IMR-90 (cell line): ENCODE data around the gene ITM2B.

Source experiments
- CTCF ChIP-seq: conservative IDR thresholded peaks from 2 replicates; pipeline ENCODE4 v1.5.1; 2012; ENCODE audit warnings: mild to moderate bottlenecking, low read depth, low read length, improper control_type of control experiment
- FOS ChIP-seq: fragments of 150-350 bp; IDR thresholded peaks from 2 replicates; pipeline ENCODE4 v1.6.1; 2016; ENCODE audit warnings: low read depth, low read length
- POLR2A ChIP-seq: IDR thresholded peaks from 2 replicates; pipeline ENCODE4 v1.6.1; 2012; ENCODE audit warnings: mild to moderate bottlenecking, low read depth, low read length
- RAD21 ChIP-seq: IDR thresholded peaks from 2 replicates; pipeline ENCODE4 v1.6.1; 2012; ENCODE audit warnings: low read length, improper control_type of control experiment
- RCOR1 ChIP-seq: IDR thresholded peaks from 2 replicates; pipeline ENCODE4 v1.6.1; 2012; ENCODE audit warnings: mild to moderate bottlenecking, low read length, improper control_type of control experiment; ENCODE audit not compliant: insufficient replicate concordance

GRCh38 chr13:48189171-48189570 is 43.8 kb upstream of the ITM2B start:
- no peak for TF ChIP-seq POLR2A
- no peak for TF ChIP-seq RAD21
- no peak for TF ChIP-seq CTCF
- TF ChIP-seq FOS: no peak
- TF ChIP-seq RCOR1: no peak
